SIG-M5 treated with dmso at 0.1 percent for 504 hours (cell line): ENCODE data around the gene STAG1.
"Not testable (repeated sequence)": the region's sequence is repeated elsewhere in the genome, so short reads cannot be mapped to it uniquely, and the experiment has no call there.

Experiments used
- DNase-seq: peaks from one replicate; lab custom pipeline; 2025; ENCODE audit not compliant: unreplicated experiment; lab: John Stamatoyannopoulos, UW

STAG1 gene

DNA sequence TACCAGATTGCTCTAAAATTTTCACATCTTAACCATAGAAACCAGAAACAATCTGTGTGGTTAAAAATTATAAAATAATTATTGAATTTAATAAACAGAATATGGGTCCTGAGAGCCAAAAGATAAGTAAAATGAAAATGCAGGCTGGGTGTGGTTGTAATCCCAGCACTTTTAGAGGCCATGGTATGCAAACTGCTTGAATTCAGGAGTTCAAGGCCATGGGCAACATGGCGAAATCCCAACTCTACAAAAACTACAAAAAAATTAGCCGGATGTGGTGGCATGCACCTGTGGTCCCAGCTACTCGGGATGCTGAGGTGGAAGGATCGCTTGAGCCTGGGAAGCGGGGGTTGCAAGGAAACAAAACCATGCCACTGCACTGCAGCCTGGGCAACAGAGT is 236.1 kb downstream of the STAG1 start:
- no peak for DNase-seq

DNA sequence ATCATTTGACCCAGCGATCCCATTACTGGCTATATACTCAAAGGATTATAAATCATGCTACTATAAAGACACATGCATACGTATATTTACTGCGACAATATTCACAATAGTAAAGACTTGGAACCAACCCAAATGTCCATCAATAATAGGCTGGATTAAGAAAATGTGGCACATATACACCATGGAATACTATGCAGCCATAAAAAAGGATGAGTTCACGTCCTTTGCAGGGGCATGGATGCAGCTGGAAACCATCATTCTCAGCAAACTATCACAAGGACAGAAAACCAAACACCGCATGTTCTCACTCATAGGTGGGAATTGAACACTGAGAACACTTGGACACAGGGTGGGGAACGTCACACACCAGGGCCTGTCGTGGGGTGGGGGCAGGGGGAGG is 237.6 kb downstream of the STAG1 start:
- DNase-seq, result not testable (repeated sequence)

DNA sequence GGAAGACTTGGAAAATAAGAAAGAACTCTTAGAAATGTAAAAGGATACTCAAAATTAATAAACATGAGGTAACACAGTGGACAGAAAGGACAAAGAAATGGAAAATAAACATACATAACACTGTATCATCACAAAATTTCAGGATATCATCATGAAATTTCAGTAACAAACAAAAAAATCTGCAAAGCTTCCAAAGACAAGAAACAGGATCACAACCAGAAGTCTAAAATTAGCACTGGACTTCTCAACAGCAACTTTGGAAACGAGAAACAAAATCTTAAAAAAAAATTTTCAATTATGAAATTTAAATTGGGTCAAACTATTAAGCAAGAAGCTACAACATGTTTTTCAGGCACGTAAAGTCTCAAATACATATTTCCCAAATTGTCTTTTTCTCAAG is 238.8 kb downstream of the STAG1 start:
- no peak for DNase-seq

DNA sequence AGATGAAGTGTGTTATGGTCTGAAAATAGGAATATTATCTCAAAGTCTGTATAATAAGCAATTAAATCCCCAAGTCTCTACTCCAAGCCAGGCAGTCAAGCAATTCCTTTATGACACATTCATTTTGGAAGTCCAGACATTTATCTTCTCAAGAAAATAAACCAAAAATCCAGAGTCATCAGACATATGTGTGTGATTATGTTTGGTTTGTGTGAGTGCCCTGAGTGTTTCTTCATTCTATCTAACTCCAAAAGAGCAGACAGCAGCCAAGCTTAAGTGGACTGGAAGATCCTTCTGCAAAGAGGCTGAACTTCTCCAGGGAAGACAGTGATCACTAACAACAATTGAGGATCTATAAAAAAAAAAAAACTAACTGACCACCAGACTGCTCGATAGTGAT is 239.8 kb downstream of the STAG1 start:
- no peak for DNase-seq

DNA sequence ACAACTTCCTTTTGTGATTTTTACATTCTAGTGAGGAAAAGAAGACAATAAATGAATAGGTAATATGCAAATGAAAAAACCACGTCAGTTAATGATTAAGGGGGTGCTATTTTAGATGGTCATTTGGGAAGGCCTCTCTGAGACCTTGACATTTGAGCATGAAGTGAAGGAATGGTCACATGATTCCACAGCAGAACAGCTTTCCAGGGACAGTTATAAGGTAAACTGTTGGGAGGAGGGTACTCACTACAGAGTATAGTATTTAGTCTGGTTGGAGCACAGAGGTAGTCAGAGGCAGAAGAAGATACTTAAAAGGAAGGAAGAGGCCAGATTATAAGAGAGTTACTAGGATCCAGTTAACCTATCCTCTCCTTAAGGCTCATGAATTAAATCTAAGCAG is 246.5 kb downstream of the STAG1 start:
- DNase-seq, result no peak

DNA sequence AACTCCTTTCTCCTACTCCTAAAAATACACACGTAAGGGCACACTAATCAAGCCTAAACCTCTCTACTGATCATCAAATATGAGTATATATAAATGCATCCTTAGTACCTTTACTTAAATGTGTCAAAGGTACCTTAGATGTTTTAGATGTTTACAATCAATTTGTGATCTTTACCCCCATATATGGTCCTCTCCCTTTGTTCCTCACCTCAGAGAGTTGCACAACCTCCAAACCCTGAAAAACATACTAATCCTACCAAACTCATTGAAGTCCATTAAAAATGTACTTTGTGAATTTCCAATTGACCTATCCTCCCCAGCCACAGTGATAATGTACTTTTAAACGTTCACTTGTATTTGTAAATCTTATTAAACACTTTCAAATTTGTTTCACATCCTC is 249.1 kb downstream of the STAG1 start:
- DNase-seq, result no peak

DNA sequence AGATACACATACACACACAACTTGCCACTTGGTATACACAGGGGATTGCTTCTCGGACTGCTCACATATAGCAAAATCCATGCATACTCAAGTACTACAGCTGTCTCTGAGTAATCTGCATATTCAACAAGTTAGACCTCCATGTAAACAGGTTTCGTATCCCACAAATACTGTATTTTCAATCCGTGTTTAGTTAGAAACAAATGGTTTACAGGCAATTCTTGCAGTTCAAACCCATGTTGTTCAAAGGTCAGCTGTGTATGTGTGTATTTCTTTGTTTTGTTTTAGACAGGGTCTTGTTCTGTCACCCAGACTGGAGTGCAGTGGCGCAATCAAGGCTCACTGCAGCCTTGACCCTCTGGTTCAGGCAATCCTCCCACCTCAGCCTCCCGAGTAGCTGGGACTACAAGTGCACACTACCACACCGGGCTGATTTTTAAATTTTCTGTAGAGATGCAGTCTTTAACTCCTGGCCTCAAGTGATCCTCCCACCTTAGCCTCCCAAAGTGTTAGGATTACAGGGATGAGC is 253.2 kb downstream of the STAG1 start:
- DNase-seq, result no peak

DNA sequence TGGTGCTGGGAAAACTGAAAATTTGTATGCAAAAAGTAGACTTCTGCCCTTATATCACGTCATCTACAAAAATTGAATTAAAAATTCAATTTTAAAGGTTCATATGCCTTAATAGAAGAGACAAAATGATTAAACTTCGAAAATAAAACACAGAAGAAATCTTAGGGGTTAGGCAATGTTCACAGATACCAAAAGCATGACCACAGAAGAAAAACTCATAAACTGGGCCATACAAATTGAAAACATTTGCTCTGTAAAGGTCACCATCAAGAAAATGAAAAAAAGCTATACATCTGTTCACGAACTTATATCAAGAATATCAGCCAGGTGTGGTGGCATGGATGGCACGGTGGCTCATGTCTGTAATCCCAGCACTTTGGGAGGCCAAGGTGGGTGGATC is 257.0 kb downstream of the STAG1 start:
- no peak for DNase-seq

DNA sequence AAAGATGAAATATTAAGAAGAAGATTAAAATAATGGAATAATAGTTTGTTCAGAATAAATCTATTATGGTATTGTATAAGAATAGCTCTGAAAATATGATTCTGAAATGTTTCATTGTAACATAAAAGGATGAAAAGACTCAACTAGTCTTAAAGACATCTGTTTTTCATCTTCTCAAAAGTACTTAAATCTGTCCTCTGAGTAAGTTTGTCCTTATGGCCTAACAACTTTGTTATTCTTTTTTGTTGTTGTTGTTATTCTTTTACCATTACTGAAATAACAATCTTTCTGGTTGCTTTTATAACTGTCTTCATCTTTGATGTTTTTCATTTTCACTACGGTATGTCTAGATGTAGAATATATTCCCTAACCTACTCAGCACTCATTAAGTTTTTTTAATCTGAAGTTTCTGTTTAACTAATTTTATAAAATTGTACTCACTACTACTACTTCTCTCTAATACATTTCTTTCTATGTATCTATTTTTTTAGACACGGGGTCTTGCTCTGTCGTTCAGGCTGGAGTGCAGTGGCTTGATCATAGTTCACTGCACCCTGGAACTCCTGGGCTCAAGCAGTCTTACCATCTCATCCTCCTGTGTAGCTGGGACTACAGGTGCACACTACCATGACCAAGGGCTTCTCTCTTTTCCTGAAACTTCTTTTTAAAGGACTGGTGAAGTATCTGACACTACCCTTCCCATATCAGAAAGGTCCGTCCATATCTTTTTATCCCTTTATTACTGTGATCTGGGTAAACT is 261.4 kb downstream of the STAG1 start:
- DNase-seq, result no peak

DNA sequence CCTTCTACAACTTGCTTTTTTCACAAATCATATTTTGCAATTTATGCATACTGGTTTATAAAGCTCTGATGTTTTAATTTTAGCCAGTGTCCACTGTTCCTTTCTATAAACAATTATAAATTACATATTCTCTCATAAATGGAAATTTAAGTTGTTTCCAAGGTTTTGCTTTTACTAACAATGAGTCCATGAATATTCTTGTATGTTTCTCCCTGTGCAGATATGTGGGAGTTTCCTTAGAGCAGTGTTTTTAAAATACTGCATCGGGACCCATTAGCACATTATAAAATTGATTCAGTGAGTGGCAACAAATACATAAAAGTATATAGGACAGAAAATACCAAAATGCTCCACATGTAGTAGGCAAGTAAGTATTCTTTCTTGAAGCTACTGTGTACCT is 266.4 kb downstream of the STAG1 start:
- DNase-seq, result no peak

DNA sequence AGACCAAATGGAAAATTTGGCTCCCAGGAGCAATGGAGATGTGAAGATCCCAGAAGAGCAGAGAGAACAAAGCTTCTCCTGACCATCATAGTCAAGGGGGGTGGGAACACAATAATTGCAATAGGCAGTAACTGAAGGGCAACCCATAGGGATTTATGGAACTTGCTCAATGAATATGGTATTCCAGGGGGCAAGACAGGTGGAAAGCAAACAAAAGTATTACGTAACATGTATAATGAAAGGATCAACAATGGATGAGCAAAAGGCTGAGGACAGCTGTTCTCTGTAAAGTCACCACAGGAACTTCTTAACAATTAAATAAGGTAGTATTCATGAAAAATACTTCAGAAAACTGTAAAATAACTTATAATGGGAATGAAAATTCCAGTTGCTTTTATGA is 275.9 kb downstream of the STAG1 start:
- no peak for DNase-seq

DNA sequence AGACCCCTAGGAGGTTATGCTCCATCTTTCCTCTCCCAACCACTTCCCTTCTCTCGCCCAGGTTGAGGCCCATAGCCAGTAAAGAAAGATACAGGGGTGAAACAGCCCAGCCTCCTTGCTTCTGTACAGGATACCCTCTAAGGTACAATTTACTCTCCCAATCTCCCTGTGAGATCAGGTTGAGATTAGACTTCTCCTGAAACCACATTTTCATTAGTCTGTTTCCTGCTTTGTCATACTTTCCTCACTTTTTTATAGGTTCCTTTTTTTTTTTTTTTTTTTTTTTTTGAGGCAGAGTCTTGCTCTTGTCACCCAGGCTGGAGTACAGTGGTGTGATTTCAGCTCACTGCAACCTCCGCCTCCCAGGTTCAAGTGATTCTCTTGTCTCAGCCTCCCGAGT is 277.3 kb downstream of the STAG1 start:
- not testable (repeated sequence) for DNase-seq

DNA sequence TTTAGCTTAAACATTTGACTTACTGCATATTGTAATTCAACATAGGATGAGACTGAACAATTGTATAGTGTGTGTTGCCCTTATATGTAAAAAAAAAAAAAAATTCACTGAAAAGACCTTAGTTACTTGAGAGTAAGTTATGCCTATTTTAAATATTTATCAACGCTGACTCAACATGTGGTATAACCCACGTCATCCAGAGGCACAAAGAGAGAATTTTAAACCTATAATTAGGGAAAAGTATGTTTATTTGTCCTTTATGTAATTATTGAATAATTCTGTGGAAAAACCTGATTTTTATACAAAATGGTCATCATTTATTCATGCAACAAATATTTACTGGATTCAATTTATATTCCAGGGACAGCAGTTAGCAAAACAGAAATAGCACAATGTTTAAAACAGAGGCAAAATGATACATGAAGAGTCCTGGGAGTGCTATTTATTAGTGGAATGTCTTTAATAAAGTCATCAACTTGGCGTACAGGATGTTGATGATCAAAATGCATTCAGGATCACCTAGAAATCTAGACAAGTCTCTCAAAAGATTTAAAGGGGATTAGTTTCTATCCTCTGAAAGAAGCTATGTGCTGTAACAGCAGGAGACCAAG is 278.4 kb downstream of the STAG1 start:
- no peak for DNase-seq

DNA sequence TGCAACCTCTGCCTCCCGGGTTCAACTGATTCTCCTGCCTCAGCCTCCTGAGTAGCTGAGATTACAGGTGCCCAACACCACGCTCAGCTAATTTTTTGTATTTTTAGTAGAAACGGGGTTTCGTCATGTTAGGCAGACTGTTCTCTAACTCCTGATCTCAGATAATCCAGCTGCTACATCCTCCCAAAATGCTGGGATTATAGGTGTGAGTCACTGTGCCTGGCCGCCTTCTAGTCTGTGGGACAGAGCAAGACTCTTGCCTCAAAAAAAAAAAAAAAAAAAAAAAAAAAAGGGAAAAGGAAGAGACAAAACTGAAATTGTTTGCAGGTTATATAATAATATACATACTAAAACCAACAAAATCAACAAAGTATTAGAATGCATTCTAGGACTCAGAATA is 286.9 kb downstream of the STAG1 start:
- no peak for DNase-seq

DNA sequence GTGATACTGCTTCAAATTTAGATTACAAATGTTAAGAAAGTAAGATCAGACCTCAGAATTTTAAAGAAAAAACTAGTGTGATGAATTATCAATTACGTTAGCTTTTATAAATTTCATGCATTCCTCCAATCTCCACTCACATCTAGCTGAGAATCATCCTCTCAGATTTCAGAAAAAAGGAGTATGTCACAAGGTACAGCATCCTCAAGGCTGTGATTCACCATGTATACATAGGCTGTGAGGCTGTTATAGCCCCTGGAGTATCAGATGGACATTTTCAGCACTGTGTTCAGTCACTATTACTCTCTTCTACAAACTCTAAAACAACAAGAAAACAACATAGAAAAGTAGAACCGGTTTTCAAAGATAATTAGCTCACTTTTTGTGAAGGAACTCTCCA is 287.7 kb downstream of the STAG1 start:
- no peak for DNase-seq

DNA sequence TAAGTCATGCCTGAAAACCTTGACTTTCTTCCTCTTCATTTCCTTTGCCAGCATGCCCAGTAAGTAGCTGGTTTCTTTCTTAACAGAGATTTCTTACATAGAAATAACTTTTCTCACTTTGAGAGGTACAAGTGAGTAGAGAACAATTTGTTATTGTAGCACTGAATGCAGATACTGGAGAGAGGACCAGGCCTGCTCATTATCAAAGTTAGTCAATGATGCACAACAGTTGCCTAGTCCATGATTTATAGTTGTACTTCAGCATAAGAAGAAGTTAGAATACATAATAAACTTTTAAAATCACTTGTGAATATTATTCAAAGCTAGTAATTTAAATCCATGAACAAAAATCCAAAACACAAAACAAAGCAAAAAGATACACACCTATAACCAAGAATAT is 289.0 kb downstream of the STAG1 start:
- DNase-seq, result no peak

DNA sequence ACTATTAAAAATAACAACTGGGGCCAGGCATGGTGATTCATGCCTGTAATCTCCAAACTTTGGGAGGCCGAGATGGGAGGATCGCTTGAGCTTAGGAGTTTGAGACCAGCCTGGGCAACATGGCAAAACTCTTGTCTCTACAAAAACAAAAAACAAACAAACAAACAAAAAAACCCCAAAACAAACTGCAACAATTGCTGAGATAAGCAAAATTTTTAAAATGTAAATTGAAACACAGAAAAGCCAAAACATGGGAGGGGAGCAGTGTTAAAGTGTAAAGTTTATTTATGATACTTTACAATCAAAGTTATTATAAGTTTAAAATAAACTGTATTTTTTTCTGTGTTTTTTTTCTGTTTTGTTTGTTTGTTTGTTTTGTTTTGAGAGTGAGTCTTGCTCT is 294.4 kb downstream of the STAG1 start:
- DNase-seq, result no peak

DNA sequence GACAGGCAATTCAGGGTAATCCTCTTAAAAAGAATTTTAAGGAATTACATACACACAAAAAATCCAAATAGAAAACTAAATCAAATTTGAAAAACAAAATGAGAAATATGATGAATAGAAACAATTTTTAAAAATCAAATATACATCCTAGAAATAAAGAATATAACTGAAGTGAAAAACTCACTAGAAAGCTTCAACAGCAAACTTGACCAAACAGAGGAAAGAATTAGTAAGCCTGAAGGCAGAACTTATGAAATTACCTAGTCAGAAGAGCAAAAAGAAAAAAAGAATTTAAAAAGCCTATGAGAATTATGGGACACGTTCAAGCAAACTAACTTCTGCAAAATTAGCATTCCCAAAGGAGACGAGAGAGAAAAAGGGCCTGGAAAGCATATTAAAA is 296.0 kb downstream of the STAG1 start:
- no peak for DNase-seq

DNA sequence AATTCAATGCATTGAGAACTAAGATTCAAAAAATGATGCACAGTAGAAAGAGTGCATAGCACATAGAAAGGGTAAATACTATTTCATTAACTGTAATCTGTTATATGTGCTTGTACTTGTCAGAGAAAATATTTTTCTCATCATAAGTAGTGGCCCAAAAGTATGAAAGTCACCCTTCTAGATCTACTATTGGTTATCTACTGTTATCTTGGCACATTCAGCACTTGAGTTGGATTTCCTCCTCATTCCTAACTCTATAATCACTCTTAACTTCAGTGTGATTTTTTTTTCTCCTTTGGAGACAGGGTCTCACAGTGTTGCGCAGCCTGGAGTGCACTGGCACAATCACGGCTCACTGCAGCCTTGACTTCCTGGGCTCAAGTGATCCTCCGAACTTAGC is 307.6 kb downstream of the STAG1 start:
- DNase-seq, result no peak

DNA sequence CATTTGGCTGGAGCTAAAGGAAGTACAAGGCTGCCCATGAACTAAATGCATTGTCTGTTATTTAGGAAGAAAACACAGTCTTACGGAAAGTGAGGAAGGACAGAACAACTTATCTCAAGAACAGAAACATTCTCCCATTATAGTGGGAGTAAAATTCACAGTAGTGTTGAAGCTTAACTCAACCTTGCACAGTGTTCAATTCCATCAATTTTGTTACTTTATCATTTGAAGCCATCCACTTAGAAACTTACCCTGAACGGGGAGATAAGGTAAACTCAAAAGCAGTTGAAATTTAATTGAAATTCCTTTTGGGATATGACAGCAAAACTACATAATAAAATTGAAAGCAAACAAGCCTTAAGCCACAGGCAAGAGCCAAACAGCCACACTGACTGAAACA is 315.1 kb downstream of the STAG1 start:
- no peak for DNase-seq

DNA sequence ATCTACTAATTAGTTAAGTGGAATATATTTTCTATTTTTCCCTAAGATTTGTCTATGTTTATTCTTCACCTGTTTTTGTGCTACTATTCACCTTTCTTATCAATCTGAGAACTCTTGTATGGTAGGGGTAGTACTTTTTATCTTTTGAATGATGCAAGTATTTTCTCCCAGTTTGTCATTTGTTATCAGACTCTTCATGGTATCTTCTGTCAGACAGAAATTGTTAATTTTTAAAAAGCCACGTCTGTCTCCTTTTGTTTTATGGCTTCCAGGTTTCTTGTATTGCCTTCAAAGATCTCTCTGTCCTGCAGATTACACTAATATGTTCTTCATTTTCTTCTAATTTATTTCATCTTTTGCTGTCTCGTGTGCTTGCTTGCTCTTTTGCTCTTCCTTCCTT is 317.7 kb downstream of the STAG1 start:
- no peak for DNase-seq

DNA sequence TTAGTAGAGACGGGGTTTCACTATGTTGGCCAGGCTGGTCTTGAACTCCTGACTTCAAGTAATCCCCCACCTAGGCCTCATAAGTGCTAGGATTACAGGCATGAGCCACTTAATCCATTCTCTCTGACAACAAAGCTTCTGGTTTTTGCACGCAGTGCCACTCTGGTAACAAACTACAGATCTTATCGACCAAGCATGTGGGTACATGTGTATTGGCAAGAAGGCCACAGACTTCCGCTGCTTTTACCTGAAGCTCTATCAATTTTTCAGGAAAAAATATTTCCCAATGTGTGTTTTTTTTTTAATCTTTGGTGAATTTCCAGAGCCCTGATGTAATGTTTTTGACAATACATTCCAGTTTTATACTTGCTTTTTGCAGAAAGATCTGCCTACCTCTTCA is 319.5 kb downstream of the STAG1 start:
- no peak for DNase-seq

DNA sequence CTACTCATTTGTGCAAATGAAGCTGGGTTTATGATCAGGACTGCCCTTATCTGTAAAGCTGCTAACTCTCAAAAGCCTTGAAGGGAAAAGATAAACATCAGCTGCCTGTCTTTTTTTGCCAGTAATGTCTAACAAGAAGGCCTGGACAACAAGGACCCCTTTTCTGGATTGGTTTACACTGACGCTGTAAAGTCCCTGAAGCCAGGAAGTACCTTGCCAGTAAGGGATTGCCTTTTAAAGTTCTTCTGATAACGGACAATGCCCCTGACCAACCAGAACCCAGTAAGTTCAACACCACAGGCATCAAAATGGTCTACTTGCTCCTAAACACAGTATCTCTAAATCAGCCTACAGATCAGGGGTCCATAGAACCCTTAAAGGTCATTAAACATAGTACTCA is 324.0 kb downstream of the STAG1 start:
- no peak for DNase-seq
